ENCODE results near the gene IBA57.
A peak's percentile ranks its signal among the peaks of the same experiment; 100 is the strongest.

The IBA57 gene

GRCh38 chr1:228158151-228159007 is 7.2 kb upstream of the IBA57 start:
- WGBS = 95% methylated on average over 98 of the region's 98 CpGs
- Histone ChIP-seq H3K4me1 (ENCODE audit: insufficient read depth, low read length) (0 out of 2 replicates have a peak, but pooled peaks cover 8% of the 10 kb centered on the region), H3K9me3 (ENCODE audit: insufficient read depth, low read depth, low read length) (no peaks in the 10 kb centered on the region), H3K4me3 (ENCODE audit: low read length) (no peak overlapping the region), H3K27me3 (ENCODE audit: insufficient read depth, low read length) (peaks cover 15% of the 10 kb centered on the region), H3K27ac (ENCODE audit: low read depth, low read length) (no peak overlapping the region), H3K9ac (ENCODE audit: low read depth, low read length) (no peak overlapping the region), H3K36me3 (ENCODE audit: insufficient read depth, low read length) (no peaks in the 10 kb centered on the region)

- Histone ChIP-seq H3K9ac (ENCODE audit: low read depth, low read length) (no peak overlapping the region), H3K27me3 (ENCODE audit: insufficient read depth, low read length) (peaks cover 15% of the 10 kb centered on the region), H3K9me3 (ENCODE audit: insufficient read depth, low read depth, low read length) (no peaks in the 10 kb centered on the region), H3K4me3 (ENCODE audit: low read length) (no peak overlapping the region), H3K4me1 (ENCODE audit: insufficient read depth, low read length) (0 out of 2 replicates have a peak, but pooled peaks cover 8% of the 10 kb centered on the region), H3K27ac (ENCODE audit: low read depth, low read length) (no peak overlapping the region), H3K36me3 (ENCODE audit: insufficient read depth, low read length) (no peaks in the 10 kb centered on the region)
- WGBS = 93% methylated on average over 14 of the region's 14 CpGs
Observed at GRCh38 chr1:228159008-228159665, 6.5 kb upstream of the IBA57 start.

- no peak overlapping the region for H3K4me3 ChIP-seq (ENCODE audit: low read length)
- peaks cover 15% of the 10 kb centered on the region for H3K27me3 ChIP-seq (ENCODE audit: insufficient read depth, low read length)
- no peaks in the 10 kb centered on the region for H3K9me3 ChIP-seq (ENCODE audit: insufficient read depth, low read depth, low read length)
- no peak overlapping the region for H3K27ac ChIP-seq (ENCODE audit: low read depth, low read length)
- H3K4me1 ChIP-seq (ENCODE audit: insufficient read depth, low read length) = 0 out of 2 replicates have a peak, but pooled peaks cover 8% of the 10 kb centered on the region
- H3K9ac ChIP-seq (ENCODE audit: low read depth, low read length) = no peak overlapping the region
- H3K36me3 ChIP-seq (ENCODE audit: insufficient read depth, low read length) = no peaks in the 10 kb centered on the region
- 89% methylated on average over 15 of the region's 15 CpGs for WGBS
Observed at GRCh38 chr1:228160201-228160761, 5.3 kb upstream of the IBA57 start.

GRCh38 chr1:228161362-228161761 is 4.2 kb upstream of the IBA57 start:
- peaks cover 15% of the 10 kb centered on the region for H3K27me3 ChIP-seq (ENCODE audit: insufficient read depth, low read length)
- H3K9me3 ChIP-seq (ENCODE audit: insufficient read depth, low read depth, low read length) = no peaks in the 10 kb centered on the region
- 90% methylated on average over 6 of the region's 7 CpGs for WGBS
- H3K27ac ChIP-seq (ENCODE audit: low read depth, low read length) = no peak overlapping the region
- H3K4me1 ChIP-seq (ENCODE audit: insufficient read depth, low read length) = 0 out of 2 replicates have a peak, but pooled peaks cover 8% of the 10 kb centered on the region
- H3K36me3 ChIP-seq (ENCODE audit: insufficient read depth, low read length) = no peaks in the 10 kb centered on the region
- H3K4me3 ChIP-seq (ENCODE audit: low read length) = no peak overlapping the region
- no peak overlapping the region for H3K9ac ChIP-seq (ENCODE audit: low read depth, low read length)

GRCh38 chr1:228161866-228162265 is 3.7 kb upstream of the IBA57 start:
- Histone ChIP-seq H3K27me3 (ENCODE audit: insufficient read depth, low read length) (peaks cover 15% of the 10 kb centered on the region), H3K27ac (ENCODE audit: low read depth, low read length) (no peak overlapping the region), H3K4me1 (ENCODE audit: insufficient read depth, low read length) (0 out of 2 replicates have a peak, but pooled peaks cover 12% of the 10 kb centered on the region), H3K9me3 (ENCODE audit: insufficient read depth, low read depth, low read length) (no peaks in the 10 kb centered on the region), H3K9ac (ENCODE audit: low read depth, low read length) (no peak overlapping the region), H3K4me3 (ENCODE audit: low read length) (no peak overlapping the region), H3K36me3 (ENCODE audit: insufficient read depth, low read length) (no peaks in the 10 kb centered on the region)
- 91% methylated on average over 9 of the region's 9 CpGs for WGBS

GRCh38 chr1:228162286-228163006 is 3.2 kb upstream of the IBA57 start:
- Histone ChIP-seq H3K4me1 (ENCODE audit: insufficient read depth, low read length) (0 out of 2 replicates have a peak, but pooled peaks cover 12% of the 10 kb centered on the region), H3K9me3 (ENCODE audit: insufficient read depth, low read depth, low read length) (no peaks in the 10 kb centered on the region), H3K27ac (ENCODE audit: low read depth, low read length) (no peak overlapping the region; the same call in 1 of the 2 replicates), H3K27me3 (ENCODE audit: insufficient read depth, low read length) (peaks cover 15% of the 10 kb centered on the region), H3K36me3 (ENCODE audit: insufficient read depth, low read length) (no peaks in the 10 kb centered on the region), H3K9ac (ENCODE audit: low read depth, low read length) (no peak overlapping the region), H3K4me3 (ENCODE audit: low read length) (no peak overlapping the region)
- 64% methylated on average over 12 of the region's 14 CpGs for WGBS

GRCh38 chr1:228163007-228163753 is 2.4 kb upstream of the IBA57 start:
- 85% methylated on average over 30 of the region's 30 CpGs for WGBS
- Histone ChIP-seq H3K4me1 (ENCODE audit: insufficient read depth, low read length) (0 out of 2 replicates have a peak, but pooled peaks cover 12% of the 10 kb centered on the region), H3K9me3 (ENCODE audit: insufficient read depth, low read depth, low read length) (no peaks in the 10 kb centered on the region), H3K27me3 (ENCODE audit: insufficient read depth, low read length) (peaks cover 9% of the 10 kb centered on the region), H3K9ac (ENCODE audit: low read depth, low read length) (no peak overlapping the region), H3K36me3 (ENCODE audit: insufficient read depth, low read length) (no peaks in the 10 kb centered on the region), H3K27ac (ENCODE audit: low read depth, low read length) (0 out of 2 replicates have a peak overlapping the region, but pooled peaks have one; percentile 35), H3K4me3 (ENCODE audit: low read length) (no peak overlapping the region)

- Histone ChIP-seq H3K36me3 (ENCODE audit: insufficient read depth, low read length) (no peaks in the 10 kb centered on the region), H3K27ac (ENCODE audit: low read depth, low read length) (no peak overlapping the region), H3K4me3 (ENCODE audit: low read length) (no peak overlapping the region), H3K27me3 (ENCODE audit: insufficient read depth, low read length) (peaks cover 3% of the 10 kb centered on the region), H3K9me3 (ENCODE audit: insufficient read depth, low read depth, low read length) (no peaks in the 10 kb centered on the region), H3K4me1 (ENCODE audit: insufficient read depth, low read length) (0 out of 2 replicates have a peak, but pooled peaks cover 12% of the 10 kb centered on the region), H3K9ac (ENCODE audit: low read depth, low read length) (no peak overlapping the region)
- WGBS = 95% methylated on average over 10 of the region's 10 CpGs
Observed at GRCh38 chr1:228163776-228164519, 1.7 kb upstream of the IBA57 start.

GRCh38 chr1:228164561-228165371 is 838 bp upstream of the IBA57 start:
- Histone ChIP-seq H3K4me3 (ENCODE audit: low read length) (peak overlapping the region; percentile 75), H3K4me1 (ENCODE audit: insufficient read depth, low read length) (0 out of 2 replicates have a peak, but pooled peaks cover 12% of the 10 kb centered on the region), H3K36me3 (ENCODE audit: insufficient read depth, low read length) (no peaks in the 10 kb centered on the region), H3K27ac (ENCODE audit: low read depth, low read length) (0 out of 2 replicates have a peak overlapping the region, but pooled peaks have one; percentile 16), H3K27me3 (ENCODE audit: insufficient read depth, low read length) (no peaks in the 10 kb centered on the region), H3K9ac (ENCODE audit: low read depth, low read length) (peak overlapping the region; percentile 67), H3K9me3 (ENCODE audit: insufficient read depth, low read depth, low read length) (no peaks in the 10 kb centered on the region)
- 68% methylated on average over 20 of the region's 20 CpGs for WGBS
